Chondrocyte (in vitro differentiated cells): ENCODE data around the gene ZNF638. TPM values are rescaled to one million over a fixed set of nuclear protein-coding genes. Genes with fewer than 3 reads are reported as not detected.

Source experiments
- DNase-seq: peaks from one replicate; pipeline ENCODE4 v3.0.0; 2021; ENCODE audit warnings: mixed read lengths, low spot score
- H3K27ac Mint-ChIP-seq: one replicate; pipeline ENCODE4 v1.8.0; 2021; ENCODE audit warnings: mild to moderate bottlenecking, moderate library complexity, mixed read lengths; ENCODE audit not compliant: unreplicated experiment
- H3K27me3 Mint-ChIP-seq: 2 replicates; pipeline ENCODE4 v1.8.0; 2021; ENCODE audit warnings: low read depth, mixed read lengths
- H3K36me3 Mint-ChIP-seq: 2 replicates; pipeline ENCODE4 v1.8.0; 2021; ENCODE audit warnings: low read depth, mixed read lengths
- H3K4me1 Mint-ChIP-seq: 2 replicates; pipeline ENCODE4 v1.8.0; 2021; ENCODE audit warnings: low read depth, mild to moderate bottlenecking, mixed read lengths
- H3K4me3 Mint-ChIP-seq: one replicate; pipeline ENCODE4 v1.8.0; 2021; ENCODE audit warnings: mild to moderate bottlenecking, moderate library complexity, mixed read lengths; ENCODE audit not compliant: unreplicated experiment
- H3K9me3 Mint-ChIP-seq: 2 replicates; pipeline ENCODE4 v1.8.0; 2021; ENCODE audit warnings: low read depth, mixed read lengths
- CTCF ChIP-seq: fragments of 200-600 bp; sonication (generic); IDR thresholded peaks from 2 replicates; pipeline ENCODE4 v1.5.0; 2021; ENCODE audit warnings: antibody characterized with exemption, mild to moderate bottlenecking, moderate library complexity
- total RNA-seq: library from RNA; stranded (reverse); gene quantifications from 3 replicates; pipeline ENCODE4 v1.2.1, GENCODE V29; 2021

The ZNF638 gene
- total RNA-seq, 1 donor from 2014 or later: 79.8 TPM

DNA sequence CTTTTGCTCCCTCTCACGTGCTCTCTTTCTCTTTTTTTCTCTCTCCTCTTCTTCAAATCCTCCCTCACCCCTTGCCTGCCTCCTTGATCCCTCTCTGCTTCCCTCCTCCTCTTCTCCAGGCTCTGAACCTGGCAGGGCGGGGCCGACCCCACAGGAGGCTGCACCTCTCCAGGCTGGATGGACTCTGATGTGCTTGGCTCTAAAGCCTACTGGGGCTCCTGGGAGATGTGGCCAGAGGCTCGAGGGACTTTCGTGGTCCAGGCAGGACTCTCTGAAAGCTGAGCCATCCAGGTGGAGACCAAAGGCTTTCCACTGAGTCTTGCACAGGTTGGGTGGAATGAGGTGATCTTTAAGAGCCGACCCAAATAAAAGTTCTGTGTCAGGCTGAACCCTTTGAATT, 147.2 kb downstream of the ZNF638 start:
- Mint-ChIP-seq H3K36me3 (peaks cover 23% of the 10 kb centered on the region), H3K4me1 (peaks cover 26% of the 10 kb centered on the region), H3K9me3 (no peaks in the 10 kb centered on the region), H3K4me3 (no peak overlapping the region), H3K27ac (peak overlapping the region; percentile 58), H3K27me3 (no peaks in the 10 kb centered on the region)
- no peak for DNase-seq
- TF ChIP-seq CTCF: no peak

DNA sequence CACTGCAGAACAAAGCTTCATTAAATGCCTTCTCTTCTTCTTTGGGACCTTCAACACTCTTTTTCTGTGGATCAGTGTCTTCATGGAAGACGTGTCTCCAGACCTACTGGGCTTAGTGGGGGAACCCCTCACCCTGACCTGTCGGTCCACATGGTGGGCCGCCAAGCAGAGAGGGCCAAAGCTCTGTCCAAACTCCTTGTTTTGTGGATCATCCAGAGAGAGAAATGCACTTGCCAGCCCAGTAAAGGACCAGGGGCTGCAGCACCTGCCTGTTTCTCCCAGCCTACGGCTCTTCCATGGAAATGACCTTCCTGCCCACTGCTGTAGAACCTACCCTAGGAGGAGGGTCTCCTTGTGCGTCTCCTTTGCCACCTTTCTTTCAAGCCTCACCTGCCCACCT, 147.7 kb downstream of the ZNF638 start:
- no peaks in the 10 kb centered on the region for H3K9me3 Mint-ChIP-seq
- TF ChIP-seq CTCF: no peak
- no peak overlapping the region for H3K4me3 Mint-ChIP-seq
- peaks cover 24% of the 10 kb centered on the region for H3K4me1 Mint-ChIP-seq
- H3K36me3 Mint-ChIP-seq: peaks cover 23% of the 10 kb centered on the region
- DNase-seq: no peak
- H3K27ac Mint-ChIP-seq: no peak overlapping the region
- H3K27me3 Mint-ChIP-seq: no peaks in the 10 kb centered on the region

- DNase-seq: no peak
- no peaks in the 10 kb centered on the region for H3K9me3 Mint-ChIP-seq
- peaks cover 20% of the 10 kb centered on the region for H3K4me1 Mint-ChIP-seq
- H3K27me3 Mint-ChIP-seq: no peaks in the 10 kb centered on the region
- no peak overlapping the region for H3K4me3 Mint-ChIP-seq
- no peak overlapping the region for H3K27ac Mint-ChIP-seq
- TF ChIP-seq CTCF: no peak
- peaks cover 20% of the 10 kb centered on the region for H3K36me3 Mint-ChIP-seq
Measured at GRCh38 chr2:71481111-71481510, 149.5 kb downstream of the ZNF638 start.

DNA sequence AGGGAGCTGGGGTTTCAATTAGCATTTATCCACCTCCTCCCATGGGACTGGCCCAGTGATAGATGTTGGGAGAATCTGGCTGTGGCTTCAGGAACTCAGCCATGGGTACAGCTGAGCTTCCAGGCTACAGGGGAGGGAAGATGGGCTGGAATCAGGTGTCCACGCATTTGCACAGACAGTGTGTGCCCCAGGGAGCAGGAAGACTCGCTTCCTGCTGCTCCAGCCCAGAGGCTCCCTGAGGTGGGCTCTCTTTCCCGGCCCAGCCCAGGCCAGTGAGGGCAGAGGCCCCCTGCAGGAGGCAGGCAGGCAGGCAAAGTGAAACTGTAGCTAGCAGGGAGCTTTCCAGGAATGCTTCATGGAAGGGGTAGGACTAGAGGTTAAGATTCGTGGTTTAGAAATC, 150.5 kb downstream of the ZNF638 start:
- H3K4me1 Mint-ChIP-seq: peaks cover 12% of the 10 kb centered on the region
- H3K4me3 Mint-ChIP-seq: no peak overlapping the region
- TF ChIP-seq CTCF: peak; percentile 42
- DNase-seq: no peak
- peaks cover 20% of the 10 kb centered on the region for H3K36me3 Mint-ChIP-seq
- no peaks in the 10 kb centered on the region for H3K9me3 Mint-ChIP-seq
- H3K27ac Mint-ChIP-seq: no peak overlapping the region
- no peaks in the 10 kb centered on the region for H3K27me3 Mint-ChIP-seq

DNA sequence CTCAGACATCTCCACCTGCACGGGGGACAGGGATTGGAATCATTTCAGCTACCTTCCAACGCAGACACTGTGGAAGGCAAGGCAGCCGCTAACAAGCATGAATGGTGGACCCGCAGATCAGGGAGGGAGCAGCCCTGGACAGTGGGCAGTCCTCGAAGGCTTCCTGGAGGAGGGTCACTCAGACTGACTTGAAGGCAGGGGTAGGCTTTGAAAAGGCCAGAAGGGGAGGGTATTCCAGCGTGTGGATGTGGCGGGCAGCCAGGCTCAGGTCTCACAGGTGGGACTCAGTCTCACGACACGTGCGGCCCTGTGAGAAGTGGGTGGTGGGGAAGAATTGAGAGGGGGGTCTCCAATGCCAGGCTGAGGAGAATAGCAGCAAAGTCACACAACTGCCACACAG, 151.7 kb downstream of the ZNF638 start:
- Mint-ChIP-seq H3K27me3 (no peaks in the 10 kb centered on the region), H3K36me3 (peaks cover 20% of the 10 kb centered on the region), H3K4me1 (peaks cover 7% of the 10 kb centered on the region), H3K4me3 (no peak overlapping the region), H3K27ac (no peak overlapping the region), H3K9me3 (no peaks in the 10 kb centered on the region)
- no peak for DNase-seq
- no peak for TF ChIP-seq CTCF
